Skin epidermis (tissue), 12 donors: Measurements from ENCODE around the gene ZNF688.
A peak's percentile ranks its signal among the peaks of the same experiment; 100 is the strongest.

Experiments
- H3K27ac ChIP-seq, 21 experiments: fragments of 200-600 bp; sonication (generic) in 11 of 21; one replicate each; pipeline ENCODE4 v1.5.0; 2020; ENCODE audit warnings: mild to moderate bottlenecking in 3 of 21, inconsistent platforms in 2 of 21, moderate library complexity in 2 of 21
- H3K4me3 ChIP-seq, 7 experiments: fragments of 200-600 bp; sonication (generic) in 2 of 7; one replicate each; pipeline ENCODE4 v1.5.0; 2020; ENCODE audit warnings: inconsistent platforms in 2 of 7, mild to moderate bottlenecking in 2 of 7, moderate library complexity in 1 of 7

Gene ZNF688

DNA sequence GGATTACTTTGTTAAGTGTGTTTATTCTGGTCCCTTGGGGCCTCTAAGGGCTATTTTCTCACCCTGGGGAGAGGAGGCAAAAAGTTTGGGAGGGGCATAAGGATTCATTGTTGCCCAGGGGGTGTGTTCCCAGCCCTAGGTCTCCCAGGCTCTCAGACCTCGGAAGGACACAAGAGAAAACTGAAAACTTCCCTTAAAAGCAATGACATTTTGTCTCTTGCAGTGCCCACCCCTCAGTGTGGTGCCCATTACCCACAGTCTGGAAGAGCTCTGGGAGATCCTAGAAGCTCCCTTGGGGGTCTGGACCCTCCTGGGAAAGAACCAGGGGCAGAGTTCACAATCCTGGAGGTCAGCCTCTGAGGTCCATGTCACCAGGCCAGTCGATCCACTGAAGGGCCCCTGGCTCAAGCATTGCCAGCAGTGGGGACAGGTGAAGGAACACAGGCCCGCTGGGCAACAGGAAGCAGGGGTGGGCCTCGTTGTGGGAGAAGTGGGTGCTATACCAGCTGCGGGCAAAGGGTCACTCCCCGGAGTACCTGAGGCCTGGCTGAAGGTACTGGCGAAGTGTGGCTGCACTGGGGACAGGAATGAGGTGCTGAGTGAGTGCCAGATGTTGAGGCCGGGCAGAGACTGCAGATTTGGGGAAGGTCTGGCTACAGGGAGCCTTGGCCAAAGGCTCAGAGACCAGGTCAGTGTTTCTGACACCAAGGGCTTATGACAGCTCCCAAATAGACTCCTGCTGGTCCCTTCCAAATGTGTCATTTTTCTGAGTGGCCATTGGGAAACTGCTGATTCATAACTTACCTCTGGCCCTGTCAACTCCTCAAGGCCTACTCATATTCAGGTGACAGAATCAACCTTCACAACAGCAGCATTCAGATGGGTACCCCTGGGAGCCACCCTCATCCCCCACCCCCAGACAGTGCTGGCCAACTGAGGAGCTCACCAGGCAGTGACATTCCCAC, 32.2 kb downstream of the ZNF688 start:
- no peak overlapping the region for H3K4me3 ChIP-seq
- H3K27ac ChIP-seq: no peak overlapping the region

DNA sequence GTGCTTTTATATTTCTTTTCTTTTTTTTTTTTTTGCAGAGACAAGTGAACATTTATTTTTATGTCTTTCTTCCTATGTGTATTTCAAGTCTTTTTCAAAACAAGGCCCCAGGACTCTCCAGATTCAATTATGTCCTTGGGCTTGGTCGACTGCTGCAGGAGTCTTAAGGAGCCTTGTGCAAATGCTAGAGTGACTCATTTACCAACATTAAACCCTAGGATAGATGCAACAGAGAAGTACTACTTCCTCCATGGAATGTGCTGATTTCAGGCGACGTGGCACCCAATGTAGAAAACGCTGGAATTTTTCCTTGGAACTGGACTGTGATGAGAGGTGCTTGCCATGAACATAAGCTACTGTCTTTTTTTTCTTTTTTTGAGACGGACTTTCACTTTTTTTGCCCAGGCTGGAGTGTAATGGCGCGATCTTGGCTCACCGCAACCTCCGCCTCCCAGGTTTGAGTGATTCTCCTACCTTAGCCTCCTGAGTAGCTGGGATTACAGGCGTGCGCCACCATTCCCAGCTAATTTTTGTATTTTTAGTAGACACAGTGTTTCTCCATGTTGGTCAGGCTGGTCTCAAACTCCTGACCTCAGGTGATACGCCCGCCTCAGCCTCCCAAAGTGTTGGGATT, 35.0 kb downstream of the ZNF688 start:
- peak overlapping the region in 8 of 21 experiments; percentile 89 to 99 (median 97) for H3K27ac ChIP-seq
- peak overlapping the region in 2 of 7 experiments; percentile 68 to 83 for H3K4me3 ChIP-seq

DNA sequence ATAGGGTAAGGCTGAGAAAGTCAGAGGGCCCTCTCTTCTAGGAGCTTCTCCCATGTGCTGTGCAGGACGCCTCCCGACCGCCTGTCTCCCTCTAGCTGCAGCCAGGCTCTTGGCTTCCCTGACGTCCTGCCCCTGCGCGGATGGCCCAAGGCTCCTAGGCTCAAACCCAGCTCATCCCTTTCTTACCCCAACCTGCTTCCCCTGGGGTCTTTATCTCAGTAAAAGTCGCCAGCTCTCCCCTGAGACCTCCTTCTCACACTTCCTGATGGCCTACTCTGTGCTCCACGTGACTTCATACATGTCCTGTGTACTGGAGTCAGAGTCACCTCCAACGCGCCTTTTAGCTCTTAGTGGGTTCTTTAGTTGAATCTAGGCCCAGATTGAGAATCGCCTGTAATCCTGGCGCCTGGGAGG, 35.7 kb downstream of the ZNF688 start:
- Histone ChIP-seq H3K27ac (peak overlapping the region; percentile 82 to 99 (median 96)), H3K4me3 (peak overlapping the region; percentile 52 to 83 (median 70))

DNA sequence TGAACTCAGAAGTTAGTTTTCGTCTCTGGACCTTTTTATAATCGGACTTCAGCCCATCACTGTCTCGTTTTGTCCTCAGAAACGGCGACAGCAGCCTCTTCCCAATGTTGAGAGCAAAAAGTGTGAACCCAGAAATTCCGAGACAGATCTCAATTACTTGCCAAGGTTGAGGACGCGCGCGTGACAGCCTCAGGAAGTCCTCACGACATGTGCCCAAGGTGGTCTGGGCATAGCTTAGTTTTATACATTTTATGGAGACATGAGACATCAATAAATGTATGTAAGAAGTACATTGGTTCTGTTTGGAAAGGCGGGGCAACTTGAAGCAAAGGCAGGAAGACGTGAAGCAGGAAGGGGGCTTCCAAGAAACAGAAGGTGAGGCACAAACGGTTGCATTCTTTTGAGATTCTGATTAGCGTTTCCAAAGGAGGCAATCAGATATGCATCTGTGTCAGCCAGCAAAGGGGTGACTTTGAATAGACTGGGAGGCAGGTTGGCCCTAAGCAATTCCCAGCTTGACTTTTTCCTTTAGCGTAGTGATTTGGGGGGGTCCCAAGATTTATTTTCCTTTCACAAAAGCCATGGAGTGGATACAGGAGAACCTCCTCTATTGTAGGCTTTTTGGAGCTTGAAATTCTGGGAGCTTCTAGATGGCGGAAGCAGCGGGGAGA, 36.3 kb downstream of the ZNF688 start:
- H3K4me3 ChIP-seq: peak overlapping the region; percentile 52 to 83 (median 70)
- H3K27ac ChIP-seq: peak overlapping the region; percentile 82 to 99 (median 96)

DNA sequence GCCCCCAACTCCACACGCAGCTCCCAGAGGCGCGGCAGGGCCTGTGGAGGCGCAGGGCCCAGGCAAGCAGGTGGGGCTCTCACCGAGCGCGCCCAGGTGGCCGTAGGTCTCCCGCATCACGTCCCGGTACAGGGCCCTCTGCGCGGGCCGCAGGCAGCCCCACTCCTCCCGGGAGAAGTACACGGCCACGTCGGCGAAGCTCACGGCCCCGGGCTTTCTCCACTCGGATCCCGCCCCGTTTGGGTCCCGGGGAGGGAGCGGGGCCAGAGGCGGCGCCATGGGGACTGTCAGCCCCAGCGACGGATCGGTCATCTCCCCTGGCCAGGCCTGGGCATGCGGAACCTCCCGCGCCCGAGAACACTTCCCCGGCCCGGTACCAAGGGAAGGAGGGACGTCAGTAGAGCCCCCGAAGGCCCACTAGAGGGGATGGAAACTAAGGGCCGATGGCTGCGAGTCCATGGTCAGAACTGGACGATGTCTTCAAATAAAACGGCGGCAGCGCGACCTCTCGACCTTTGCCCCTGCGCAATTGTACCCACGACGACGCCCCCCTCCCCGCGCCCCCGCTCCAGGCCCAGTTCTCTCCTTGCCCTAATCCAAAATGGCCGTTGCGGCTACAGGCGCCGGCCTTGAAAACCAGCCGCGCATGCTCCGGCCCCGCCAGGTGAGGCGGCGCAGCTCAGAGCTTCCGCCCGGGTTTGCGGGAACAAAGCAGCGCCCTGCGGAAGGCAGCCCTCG, 37.0 kb downstream of the ZNF688 start, which contains the start of gene ZNF747:
Gene ZNF747, minus strand, starts transcription at position 491 of the 738 bp plus-strand sequence. Its CDS starts 179 bp downstream, at position 312.
- Histone ChIP-seq H3K27ac (peak within 1 kb of the TSS; percentile 82 to 99 (median 96)), H3K4me3 (peak within 1 kb of the TSS; percentile 52 to 83 (median 70))

DNA sequence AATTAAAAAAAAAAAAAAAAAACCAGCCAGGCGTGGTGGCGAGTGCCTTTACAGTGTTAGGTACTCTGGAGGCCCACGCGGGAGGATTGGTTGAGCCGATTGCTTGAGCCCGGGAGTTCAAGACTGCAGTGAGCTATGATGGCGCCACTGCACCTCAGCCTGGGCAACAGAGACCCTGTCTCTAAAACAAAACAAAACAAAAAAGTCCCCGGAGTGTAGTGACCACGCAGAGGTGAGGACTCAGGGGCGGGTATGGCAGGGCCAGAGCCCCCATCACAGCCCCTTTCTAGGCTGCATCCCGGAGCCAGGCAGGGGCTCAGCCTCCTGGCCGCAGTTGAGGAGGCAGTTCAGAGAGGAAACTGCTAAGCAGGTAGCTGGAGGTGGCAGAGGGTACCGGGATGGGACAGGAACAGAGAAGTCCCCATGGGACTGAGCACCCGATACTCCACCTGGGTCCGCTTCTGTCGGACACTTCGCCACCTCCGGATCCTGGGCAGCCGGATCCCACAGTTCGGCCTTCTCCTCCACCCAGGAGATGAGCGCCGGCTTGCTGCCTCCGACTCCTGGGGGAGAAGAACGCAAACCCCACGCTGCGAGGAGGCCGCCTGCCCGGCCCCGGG, 37.7 kb downstream of the ZNF688 start:
- peak overlapping the region; percentile 52 to 83 (median 70) for H3K4me3 ChIP-seq
- H3K27ac ChIP-seq: peak overlapping the region; percentile 82 to 99 (median 96)

DNA sequence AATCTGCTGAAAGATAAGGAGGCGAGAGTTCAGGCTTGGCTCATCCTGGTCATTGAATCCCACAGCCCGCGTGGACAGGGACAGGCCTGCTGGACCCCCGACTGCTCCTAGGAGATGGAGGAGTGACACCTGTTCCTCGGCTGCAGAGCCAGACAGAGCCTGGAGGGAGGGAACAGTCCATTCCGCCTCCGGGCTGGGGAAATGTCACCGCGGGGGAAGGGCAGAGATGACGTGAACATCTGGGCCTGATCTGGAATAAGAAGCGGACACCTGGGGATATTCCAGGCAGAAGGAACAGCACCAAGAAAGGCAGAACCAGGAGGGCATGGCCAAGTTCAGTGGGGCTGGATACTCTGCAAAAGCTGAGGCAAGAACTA, 38.4 kb downstream of the ZNF688 start:
- H3K27ac ChIP-seq: peak overlapping the region in 2 of 21 experiments; percentile 95 to 99
- peak overlapping the region in 1 of 7 experiments; percentile 83 for H3K4me3 ChIP-seq

DNA sequence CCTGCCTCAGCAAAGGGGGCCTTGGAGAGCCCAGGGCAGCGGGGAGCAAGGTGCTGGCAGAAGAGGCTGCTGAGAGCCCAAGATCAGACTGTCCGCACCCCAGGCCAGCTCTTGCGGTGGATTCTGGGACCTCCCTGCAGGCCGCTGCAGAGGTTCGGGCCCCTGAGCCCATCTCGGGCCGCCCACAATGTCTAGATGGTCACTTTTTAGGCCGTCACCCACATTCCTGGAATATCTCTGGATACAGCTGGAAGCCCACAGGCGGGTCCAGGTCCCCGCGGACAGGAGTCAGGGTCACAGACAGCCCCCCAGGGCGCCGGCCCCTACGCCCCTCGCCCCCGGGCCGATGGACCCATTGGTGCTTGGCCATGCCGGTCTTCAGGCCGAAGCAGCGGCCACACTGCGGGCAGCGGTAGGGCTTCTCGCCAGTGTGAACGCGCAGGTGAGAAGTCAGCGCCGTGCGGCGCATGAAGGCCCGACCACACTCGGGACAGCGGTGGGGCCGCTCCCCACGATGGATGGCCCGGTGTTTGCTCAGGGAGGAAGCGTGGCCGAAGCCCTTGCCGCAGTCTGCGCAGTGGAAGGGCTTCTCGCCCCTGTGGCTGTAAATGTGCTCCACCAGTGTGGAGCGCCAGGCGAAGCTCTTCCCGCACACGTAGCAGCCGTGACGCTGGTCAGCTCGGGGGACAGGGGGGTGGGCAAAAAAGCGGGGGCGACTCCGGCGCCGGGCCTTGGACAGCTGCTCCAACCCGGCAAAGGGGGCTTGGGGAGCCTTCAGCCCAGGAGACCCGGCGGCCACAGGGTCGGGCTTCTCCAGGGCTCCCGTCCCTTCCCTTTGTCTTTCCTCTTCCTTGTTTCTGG, 39.0 kb downstream of the ZNF688 start:
- H3K4me3 ChIP-seq: no peak overlapping the region
- H3K27ac ChIP-seq: no peak overlapping the region

DNA sequence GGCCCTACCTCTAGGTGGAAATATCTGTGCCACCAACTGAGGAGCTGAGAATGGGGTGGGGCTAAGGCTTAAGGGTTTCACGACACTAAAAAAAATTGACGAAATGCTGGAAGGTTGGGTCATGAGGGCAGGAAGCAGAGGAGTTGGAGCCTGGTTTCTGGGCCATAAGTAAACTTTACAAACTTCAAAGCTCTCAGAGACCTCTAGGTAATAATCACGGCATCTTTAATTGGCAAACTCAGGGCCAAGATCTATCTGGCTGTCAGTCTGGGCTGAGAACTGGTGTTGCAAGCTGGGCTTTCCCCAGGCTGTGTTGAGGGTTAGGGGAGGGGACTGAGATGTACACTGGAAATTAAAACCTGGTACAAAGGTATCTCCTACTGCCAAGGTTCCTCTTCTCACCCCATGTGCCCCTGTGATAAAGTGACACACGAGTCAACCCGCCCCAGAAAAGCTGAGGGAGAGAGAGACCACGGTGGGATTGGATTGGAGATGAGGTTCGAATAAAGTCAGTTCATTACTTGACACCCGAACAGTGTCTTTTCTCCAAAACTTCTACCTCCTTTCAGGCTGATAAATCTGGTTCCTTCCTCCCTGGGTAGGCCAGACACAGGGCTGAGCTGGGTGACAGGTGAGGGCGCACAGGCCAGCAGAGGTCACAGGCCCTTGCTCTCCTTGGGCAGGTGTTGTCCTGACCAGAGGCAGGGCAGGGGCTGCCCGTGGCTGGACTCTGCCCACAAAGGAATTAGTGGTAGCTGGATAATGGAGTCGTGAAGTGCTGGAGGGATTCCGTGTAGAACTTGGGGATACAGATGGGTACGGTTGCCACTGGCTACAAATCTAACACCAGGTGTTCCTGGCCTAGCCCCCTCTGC, 41.1 kb downstream of the ZNF688 start:
- no peak overlapping the region for H3K4me3 ChIP-seq
- peak overlapping the region in 2 of 21 experiments; percentile 38 to 99 for H3K27ac ChIP-seq

DNA sequence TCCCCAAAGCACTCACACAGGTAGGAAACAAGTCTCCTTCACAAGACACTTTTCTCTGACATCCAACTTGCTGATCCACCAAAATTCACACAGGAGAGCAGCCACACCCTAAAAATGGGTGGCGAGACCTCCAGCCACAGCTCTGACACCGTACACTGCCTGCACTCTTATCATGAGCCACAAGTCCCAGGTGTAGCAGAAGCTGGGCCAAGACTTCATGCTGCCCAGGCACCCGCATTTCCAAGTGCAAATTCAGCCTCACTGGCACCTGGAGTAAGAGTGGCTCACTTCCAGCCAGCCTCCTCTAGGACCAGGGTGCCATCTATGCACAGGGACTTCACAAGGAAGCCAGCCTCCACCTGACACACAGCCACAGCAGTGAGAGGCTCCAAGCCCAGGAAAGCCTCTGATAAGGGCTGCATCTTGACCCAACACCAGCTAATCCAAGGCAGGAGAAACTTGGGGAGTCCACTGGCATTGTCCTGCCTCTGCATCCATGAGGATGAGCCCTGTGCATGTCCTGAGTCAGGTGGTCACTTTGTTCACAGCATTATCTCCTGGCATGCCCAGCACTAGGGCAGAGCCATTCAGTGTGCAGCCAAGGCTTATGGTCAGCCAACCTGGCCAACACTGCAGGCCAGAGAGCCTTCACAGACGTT, 42.6 kb downstream of the ZNF688 start:
- peak overlapping the region in 8 of 21 experiments; percentile 48 to 99 (median 98) for H3K27ac ChIP-seq
- no peak overlapping the region for H3K4me3 ChIP-seq

DNA sequence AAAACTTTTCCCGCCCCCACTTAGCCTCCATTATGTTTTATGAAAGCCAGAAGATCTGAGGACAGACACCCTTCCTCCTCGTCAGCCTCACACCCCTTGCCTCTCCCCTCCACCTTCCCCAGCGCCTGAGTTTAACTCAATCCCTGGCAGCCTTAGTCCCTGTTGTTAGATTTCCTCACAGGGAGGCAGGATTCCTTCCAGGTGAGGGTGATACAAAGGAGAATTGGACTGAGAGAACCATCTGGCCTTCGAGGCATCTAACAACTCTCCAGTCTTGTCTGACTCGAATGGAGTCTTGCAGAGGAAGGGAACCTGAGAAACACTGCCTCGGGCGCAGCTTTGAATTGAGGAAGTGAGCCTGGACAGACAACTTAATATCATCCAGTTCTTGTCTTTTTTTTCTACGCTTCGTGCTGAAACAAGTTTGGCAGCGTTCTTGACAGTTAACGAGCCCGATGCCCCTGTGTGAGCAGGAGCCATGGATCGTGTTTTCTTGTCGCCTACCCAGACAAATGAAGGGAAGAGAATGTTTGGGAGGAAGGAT, 43.8 kb downstream of the ZNF688 start:
- Histone ChIP-seq H3K27ac (peak overlapping the region in 20 of 21 experiments; percentile 48 to 100 (median 97)), H3K4me3 (peak overlapping the region; percentile 67 to 90 (median 83))

DNA sequence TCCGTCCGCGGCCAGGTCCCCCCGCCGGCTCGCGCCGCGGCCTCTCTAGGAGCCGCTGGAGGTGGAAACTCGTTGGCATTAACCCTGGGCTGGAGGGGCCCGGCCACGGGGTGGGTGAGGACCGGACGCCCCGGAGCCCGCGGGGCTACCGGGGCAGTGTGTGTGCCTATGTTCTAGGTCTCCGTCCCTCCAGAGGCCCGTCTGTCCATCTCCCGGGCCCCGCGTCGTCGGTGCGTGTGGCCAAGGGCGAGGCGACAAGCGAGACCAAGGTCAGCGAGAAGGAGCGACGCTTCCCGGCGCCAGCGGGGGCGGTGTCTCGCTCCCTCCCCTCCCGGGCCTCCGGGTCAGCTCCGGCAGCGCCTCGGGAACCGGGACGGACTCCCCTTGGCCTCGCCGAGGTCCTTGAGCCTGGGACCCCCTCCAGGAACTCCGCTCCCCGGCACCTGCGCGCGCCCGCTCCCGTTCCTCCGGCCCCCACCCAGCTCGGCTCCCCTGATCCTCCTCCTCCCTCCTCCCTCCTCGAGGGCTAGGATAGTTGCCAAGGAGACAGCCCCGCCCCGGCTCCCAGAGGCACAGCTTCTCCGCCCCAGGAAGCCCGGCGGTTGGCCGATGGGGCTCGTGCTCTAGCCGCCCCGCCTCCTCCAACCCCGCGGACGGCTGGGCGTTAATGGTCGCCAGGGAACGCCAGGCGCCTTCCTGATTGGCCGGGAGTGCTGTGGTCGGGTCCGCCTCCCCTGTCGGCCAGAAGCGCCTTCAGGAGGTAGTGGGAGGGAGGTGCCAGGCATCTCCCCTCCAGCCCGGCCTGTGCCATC, 44.5 kb downstream of the ZNF688 start:
- Histone ChIP-seq H3K4me3 (peak overlapping the region; percentile 67 to 90 (median 83)), H3K27ac (peak overlapping the region; percentile 89 to 100 (median 97))

DNA sequence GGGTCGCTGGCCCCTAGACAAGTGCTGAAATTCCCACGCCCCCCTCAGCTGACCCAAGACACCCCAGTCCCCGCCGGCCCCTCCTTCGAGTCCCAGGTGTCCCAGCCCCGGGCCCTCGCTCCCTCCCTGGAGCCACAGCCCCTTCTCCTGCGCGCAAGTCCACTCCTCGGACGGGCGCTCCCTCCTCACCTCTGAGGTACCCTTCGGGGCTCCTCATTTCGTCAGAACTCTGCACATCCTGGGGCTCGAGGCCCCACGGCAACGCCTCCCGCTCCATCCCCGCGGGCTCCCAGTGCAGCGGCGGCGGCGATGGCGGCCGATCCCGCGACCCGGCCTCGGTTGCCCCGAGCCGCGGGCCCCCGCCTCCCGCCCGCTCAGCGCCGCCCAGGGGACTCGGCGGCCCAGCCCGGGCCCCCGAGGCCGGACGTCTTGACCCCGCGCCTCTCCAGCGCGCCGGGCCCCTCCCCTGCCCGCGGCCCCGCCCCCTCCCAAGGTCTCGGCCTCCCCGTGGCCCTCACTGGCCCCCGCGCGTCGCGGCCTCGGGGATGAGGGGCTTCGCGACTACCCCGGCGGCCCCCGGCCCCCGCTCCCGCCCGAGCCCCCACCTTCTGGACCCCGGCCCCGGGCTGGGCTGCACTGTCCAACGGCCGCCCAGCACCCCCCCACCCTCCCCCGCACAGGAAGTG, 45.2 kb downstream of the ZNF688 start, which contains the start of gene ZNF768:
Gene ZNF768, minus strand, starts transcription at position 430 of the 686 bp plus-strand sequence. Its CDS starts 153 bp downstream, at position 277.
- H3K27ac ChIP-seq: peak within 1 kb of the TSS; percentile 89 to 100 (median 97)
- H3K4me3 ChIP-seq: peak within 1 kb of the TSS; percentile 67 to 90 (median 83)

DNA sequence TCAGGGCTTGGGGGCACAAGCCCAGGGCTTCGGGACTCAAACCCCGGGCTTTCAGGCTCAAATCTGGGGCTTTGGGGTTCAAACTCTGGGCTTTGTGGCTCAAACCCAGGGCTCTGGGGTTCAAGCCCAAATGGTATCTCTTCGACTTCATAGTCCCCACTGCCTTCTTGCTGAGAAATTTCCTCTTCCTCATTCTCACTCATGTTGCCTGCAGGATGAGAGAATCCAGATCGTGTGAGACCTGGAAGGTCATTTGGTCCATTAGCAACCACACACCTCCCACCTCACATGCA, 45.7 kb downstream of the ZNF688 start:
- peak overlapping the region; percentile 67 to 90 (median 83) for H3K4me3 ChIP-seq
- H3K27ac ChIP-seq: peak overlapping the region in 18 of 21 experiments; percentile 45 to 100 (median 96)
